GM18511 (cell line): ENCODE data around the gene GIGYF2.
"Not testable (repeated sequence)": the region's sequence is repeated elsewhere in the genome, so short reads cannot be mapped to it uniquely, and the experiment has no call there.

Experiments
- ATAC-seq: cut with Tn5 transposase; IDR thresholded peaks from one replicate; pipeline ENCODE4 v1.9.1; 2021; ENCODE audit warnings: mild to moderate bottlenecking, moderate library complexity; ENCODE audit not compliant: unreplicated experiment

Gene GIGYF2

GRCh38 chr2:232687382-232688160 lies 9.6 kb upstream of the GIGYF2 start:
- no peak for ATAC-seq

- ATAC-seq = no peak
Observed at GRCh38 chr2:232688201-232688600, 8.9 kb upstream of the GIGYF2 start.

GRCh38 chr2:232689152-232689910 lies 7.8 kb upstream of the GIGYF2 start:
- no peak for ATAC-seq

GRCh38 chr2:232691117-232691516 lies 6.0 kb upstream of the GIGYF2 start:
- ATAC-seq = not testable (repeated sequence)

- ATAC-seq = no peak
Observed at GRCh38 chr2:232693344-232693743, 3.8 kb upstream of the GIGYF2 start.

- ATAC-seq = no peak
Observed at GRCh38 chr2:232696609-232697058, 497 bp upstream of the GIGYF2 start.

GRCh38 chr2:232697807-232698110 lies 628 bp downstream of the GIGYF2 start:
- ATAC-seq = no peak

- no peak for ATAC-seq
Observed at GRCh38 chr2:232698556-232699091, 1.5 kb downstream of the GIGYF2 start.

- no peak for ATAC-seq
Observed at GRCh38 chr2:232699110-232699509, 2.0 kb downstream of the GIGYF2 start.

GRCh38 chr2:232700154-232700553 lies 3.0 kb downstream of the GIGYF2 start:
- ATAC-seq = no peak

GRCh38 chr2:232707076-232707475 lies 9.9 kb downstream of the GIGYF2 start:
- ATAC-seq = no peak

GRCh38 chr2:232713505-232713904 lies 16.4 kb downstream of the GIGYF2 start:
- no peak for ATAC-seq

- no peak for ATAC-seq
Observed at GRCh38 chr2:232714969-232715368, 17.8 kb downstream of the GIGYF2 start.

GRCh38 chr2:232720056-232720455 lies 22.9 kb downstream of the GIGYF2 start:
- not testable (repeated sequence) for ATAC-seq

- no peak for ATAC-seq
Observed at GRCh38 chr2:232721261-232721660, 24.1 kb downstream of the GIGYF2 start.

- ATAC-seq = no peak
Observed at GRCh38 chr2:232721882-232722281, 24.8 kb downstream of the GIGYF2 start.

GRCh38 chr2:232723027-232723426 lies 25.9 kb downstream of the GIGYF2 start:
- no peak for ATAC-seq

GRCh38 chr2:232728785-232729184 lies 31.7 kb downstream of the GIGYF2 start:
- no peak for ATAC-seq

- ATAC-seq = no peak
Observed at GRCh38 chr2:232731470-232731869, 34.3 kb downstream of the GIGYF2 start.

- no peak for ATAC-seq
Observed at GRCh38 chr2:232741294-232741693, 44.2 kb downstream of the GIGYF2 start.

GRCh38 chr2:232741972-232742371 lies 44.8 kb downstream of the GIGYF2 start:
- no peak for ATAC-seq

GRCh38 chr2:232744963-232745362 lies 47.8 kb downstream of the GIGYF2 start:
- no peak for ATAC-seq
